K562 (cell line): ENCODE results near the gene ACTR3C. TPM values are rescaled to one million over a fixed set of nuclear protein-coding genes. Genes with fewer than 3 reads are reported as not detected.
A peak's percentile ranks its signal among the peaks of the same experiment; 100 is the strongest.

Source experiments
- ATAC-seq: fragments of 200-7000 bp; cut with Tn5 transposase; 3 replicates; pipeline ENCODE4 v1.9.1; 2020; ENCODE audit warnings: moderate library complexity
- BruUV-seq: library from RNA; stranded (reverse); fragments of 400-500 nt; replicated peaks from 2 replicates; lab custom pipeline; 2021; lab: Mats Ljungman, UMichigan
- CTCF ChIA-PET: fragments of 300-600 bp; formaldehyde crosslinking; extraction: SDS; loops from one replicate; lab custom pipeline; 2021; ENCODE audit warnings: low intra/inter-chr PET ratio; lab: Yijun Ruan, JAX
- POLR2A ChIA-PET: fragments of 300-600, 350-650 bp; sonication (Branson Sonifier 250); formaldehyde crosslinking; extraction: SDS; loops from one replicate; lab custom pipeline; 2021; ENCODE audit warnings: antibody characterized with exemption, inconsistent platforms; lab: Yijun Ruan, JAX
- DNase-seq, 4 experiments: peaks; one replicate each; pipeline versions ENCODE4 v3.0.0 to v3.0.0-alpha.2; 2011 to 2018; ENCODE audit warnings: low spot score in 3 of 4, mixed read lengths in 3 of 4; ENCODE audit errors: extremely low read depth in 1 of 4
- FAIRE-seq: peaks from 2 replicates; lab custom pipeline; 2011; peaks lifted over from hg19 to GRCh38; lab: Jason Lieb, UNC
- H2AFZ ChIP-seq: 2 replicates; pipeline ENCODE4 v1.6.0; 2011; ENCODE audit warnings: low read depth, low read length, control low read depth, inconsistent platforms
- H3K27ac ChIP-seq: fragments of 200-600 bp; 3 replicates; pipeline ENCODE4 v1.8.0; 2011; ENCODE audit warnings: low read depth, mild to moderate bottlenecking, control low read depth, inconsistent platforms, low read length, moderate library complexity, mixed read lengths; ENCODE audit errors: extremely low read depth
- H3K27me3 ChIP-seq, 2 experiments: fragments of 300-600 bp in 1 of 2; 2 replicates in 1 of 2; 3 replicates in 1 of 2; pipeline versions ENCODE4 v1.6.0 to v1.8.0; 2011; ENCODE audit warnings: inconsistent platforms in 2 of 2, low read length in 2 of 2, mild to moderate bottlenecking in 1 of 2, mixed read lengths in 1 of 2, moderate library complexity in 1 of 2; ENCODE audit not compliant: control insufficient read depth in 2 of 2, insufficient read depth in 2 of 2
- H3K36me3 ChIP-seq: fragments of 300-600 bp; 3 replicates; pipeline ENCODE4 v1.8.0; 2011; ENCODE audit warnings: mild to moderate bottlenecking, low read length, inconsistent platforms; ENCODE audit not compliant: control insufficient read depth, insufficient read depth
- H3K4me1 ChIP-seq, 2 experiments: fragments of 200-600 bp in 1 of 2; replicated peaks in 1 of 2; 2 replicates in 1 of 2; 3 replicates in 1 of 2; pipeline versions ENCODE4 v1.5.1 to v1.8.0; 2011; ENCODE audit warnings: inconsistent platforms in 2 of 2, low read length in 2 of 2, mild to moderate bottlenecking in 1 of 2, mixed read lengths in 1 of 2, moderate library complexity in 1 of 2; ENCODE audit not compliant: control insufficient read depth in 2 of 2, insufficient read depth in 2 of 2
- H3K4me2 ChIP-seq: 2 replicates; pipeline ENCODE4 v1.6.1; 2011; ENCODE audit warnings: low read length, control low read depth, inconsistent platforms, mixed read lengths; ENCODE audit not compliant: insufficient read depth
- H3K4me3 ChIP-seq: fragments of 200-600 bp; sonication (generic), shearing (Covaris generic); 2 replicates; pipeline ENCODE4 v1.5.1; 2016; ENCODE audit warnings: control low read depth, inconsistent platforms
- H3K79me2 ChIP-seq: fragments of 200-600 bp; 3 replicates; pipeline ENCODE4 v1.8.0; 2011; ENCODE audit warnings: low read length, inconsistent platforms; ENCODE audit not compliant: control insufficient read depth, insufficient read depth
- H3K9ac ChIP-seq, 2 experiments: 2 replicates each; pipeline versions ENCODE4 v1.6.0 to v1.6.1; 2011; ENCODE audit warnings: low read depth in 2 of 2, low read length in 2 of 2, control low read depth in 1 of 2, inconsistent platforms in 1 of 2, mild to moderate bottlenecking in 1 of 2, mixed read lengths in 1 of 2; ENCODE audit not compliant: insufficient read depth in 1 of 2
- H3K9me1 ChIP-seq: one replicate; pipeline ENCODE4 v1.6.0; 2011; ENCODE audit warnings: inconsistent platforms, mild to moderate bottlenecking, low read length, moderate library complexity; ENCODE audit not compliant: control insufficient read depth, insufficient read depth
- H3K9me3 ChIP-seq: replicated peaks from 2 replicates; pipeline ENCODE4 v1.5.1; 2011; ENCODE audit warnings: low read depth, low read length, inconsistent platforms; ENCODE audit not compliant: control insufficient read depth, insufficient read depth
- H4K20me1 ChIP-seq: replicated peaks from 2 replicates; pipeline ENCODE4 v1.6.1; 2011; ENCODE audit warnings: low read length, inconsistent platforms, mixed read lengths; ENCODE audit not compliant: control insufficient read depth, insufficient read depth
- AFF1 ChIP-seq, 2 experiments: fragments of 450-650 bp; IDR thresholded peaks; 2 replicates each; pipeline ENCODE4 v1.6.1; 2018; ENCODE audit warnings: mild to moderate bottlenecking in 2 of 2, low read depth in 1 of 2; ENCODE audit not compliant: partially characterized antibody in 2 of 2
- ARID3B ChIP-seq: fragments of 250-450 bp; sonication (Bioruptor Pico); IDR thresholded peaks from 2 replicates; pipeline ENCODE4 v1.4.0; 2020; ENCODE audit warnings: borderline replicate concordance
- CHD4 ChIP-seq: fragments of 200-600 bp; sonication (generic); IDR thresholded peaks from 3 replicates; pipeline ENCODE4 v1.6.1; 2012; ENCODE audit warnings: low read depth, mild to moderate bottlenecking, mixed read lengths, low read length, inconsistent platforms; ENCODE audit not compliant: insufficient read depth, insufficient replicate concordance, poor library complexity, severe bottlenecking
- CXXC5 ChIP-seq: fragments of 250-450 bp; sonication (Bioruptor Pico); IDR thresholded peaks from 2 replicates; pipeline ENCODE4 v1.8.0; 2022; ENCODE audit warnings: inconsistent platforms, mild to moderate bottlenecking, moderate library complexity
- HMBOX1 ChIP-seq: sonication (generic); IDR thresholded peaks from 2 replicates; pipeline ENCODE4 v1.6.1; 2016
- HNRNPL ChIP-seq: fragments of 200-400 bp; formaldehyde crosslinking; IDR thresholded peaks from 2 replicates; pipeline ENCODE4 v1.6.1; 2017; ENCODE audit warnings: low read depth, mild to moderate bottlenecking, low read length
- MECOM ChIP-seq: fragments of 250-450 bp; sonication (Bioruptor Pico); IDR thresholded peaks from 2 replicates; pipeline ENCODE4 v1.8.0; 2022; ENCODE audit warnings: inconsistent platforms
- SPI1 ChIP-seq: IDR thresholded peaks from 2 replicates; pipeline ENCODE4 v1.6.1; 2011; ENCODE audit warnings: low read depth, low read length, control low read depth, borderline replicate concordance
- XRCC5 ChIP-seq: fragments of 200-400 bp; formaldehyde crosslinking; IDR thresholded peaks from 2 replicates; pipeline ENCODE4 v1.6.1; 2017; ENCODE audit warnings: low read depth, mild to moderate bottlenecking, low read length
- ZBED1 ChIP-seq: IDR thresholded peaks from 2 replicates; pipeline ENCODE4 v1.6.1; 2014
- ZC3H4 ChIP-seq: sonication (generic); formaldehyde crosslinking; IDR thresholded peaks from 2 replicates; pipeline ENCODE4 v1.9.0; 2021; ENCODE audit warnings: missing genetic modification reagents, borderline replicate concordance
- ZFP91 ChIP-seq: sonication (generic); formaldehyde crosslinking; IDR thresholded peaks from 2 replicates; pipeline ENCODE4 v1.8.0; 2022; ENCODE audit warnings: mild to moderate bottlenecking, missing genetic modification reagents
- ZNF197 ChIP-seq: fragments of 200-800 bp; sonication (Bioruptor generic); IDR thresholded peaks from 2 replicates; pipeline ENCODE4 v1.6.1; 2016; ENCODE audit warnings: low read depth, missing genetic modification characterization, missing compliant biosample characterization
- ZNF583 ChIP-seq: fragments of 250-450 bp; sonication (Bioruptor Pico); IDR thresholded peaks from 2 replicates; pipeline ENCODE4 v1.4.0; 2020
- WGBS: fragments of 100-300 bp; shearing (Covaris generic); methylation state at CpG from one replicate; pipeline ENCODE4 v1.1.6; 2016; ENCODE audit warnings: low coverage, mixed read lengths; ENCODE audit not compliant: insufficient coverage; ENCODE audit errors: missing lambda C conversion rate; 5-methylcytosine and 5-hydroxymethylcytosine counted together
- in situ Hi-C: fragments of 300-500 bp; cut with MboI; formaldehyde crosslinking; loops from 4 replicates; pipeline ENCODE4 v1.15.0; 2018; ENCODE audit warnings: inconsistent platforms, mixed read lengths
- intact Hi-C: fragments of 100-400 bp; cut with micrococcal nuclease; formaldehyde crosslinking; loops from 2 replicates; pipeline ENCODE4 v1.14.2; 2022
- polyA plus RNA-seq, 8 experiments: library from polyadenylated mRNA; depleted of rRNA in 4 of 8; stranded (reverse) in 5 of 8; unstranded in 3 of 8; fragments of >200 nt; fragmentation: Nextera tagmentation in 2 of 8; fragmentation: Illumina TruSeq in 1 of 8; extraction: Ambion mirVana in 2 of 8; extraction: Trizol in 1 of 8; gene quantifications; 2 replicates each; pipeline versions ENCODE4 v1.2.1 to v1.2.3, GENCODE V29; 2011 to 2014; ENCODE audit warnings: inconsistent platforms in 1 of 8, missing spikeins in 1 of 8
- total RNA-seq, 7 experiments: library from RNA; depleted of rRNA in 6 of 7; stranded (reverse); fragments of >200 nt in 6 of 7; fragmentation: Illumina TruSeq in 2 of 7; extraction: Trizol in 2 of 7; gene quantifications; 2 replicates each; pipeline versions ENCODE4 v1.2.1 to v1.2.3, GENCODE V29; 2011 to 2021; ENCODE audit warnings: low replicate concordance in 1 of 7

Gene ACTR3C
- total and polyA plus RNA-seq, 9 of the 15 experiments (the other 6 are each of a cell fraction or from before 2014, with no cell fraction given), result 9.0 to 35.4 (median 13.3) TPM

GRCh38 chr7:150311711-150312110 is 11.6 kb downstream of the ACTR3C start:
- Histone ChIP-seq H3K4me1 (peaks cover 28 to 58% of the 10 kb centered on the region in 2 experiments), H3K9me3 (no peaks in the 10 kb centered on the region), H3K27me3 (no peaks in the 10 kb centered on the region), H3K9me1 (peaks cover 4% of the 10 kb centered on the region), H3K27ac (peak overlapping the region; percentile 88; the same call in 1 of the 3 replicates), H3K79me2 (peaks cover 34% of the 10 kb centered on the region), H3K4me3 (no peak overlapping the region), H4K20me1 (no peaks in the 10 kb centered on the region), H3K4me2 (no peak overlapping the region), H3K36me3 (no peaks in the 10 kb centered on the region; the same call in 2 of the 3 replicates), H3K9ac (no peak overlapping the region), H2AFZ (no peak overlapping the region)
- in situ Hi-C loops, result no loop called here
- ChIA-PET CTCF (no interaction called here), POLR2A (interaction anchor here (3.6 kb wide), 1 partner anchor 12 kb away, joined by 35 read pairs; the partner anchor contains the start of genes ACTR3C and LRRC61)
- ATAC-seq (no peak), FAIRE-seq (no peak), DNase-seq (peak in 1 of 4 experiments; percentile 7)
- intact Hi-C loops, result loop anchor here (1.0 to 10.0 kb wide), 3 partner anchors 11 to 773 kb away; partner anchors contain the start of genes AGAP3, FASTK, NOS3 and TMUB1
- BruUV-seq, result no TSS peak
- WGBS, result 73% methylated on average over 5 of the region's 5 CpGs
- TF ChIP-seq ZFP91 (CRISPR knock-in tag) (no peak), SPI1 (peak; percentile 82; the same call in 1 of the 2 replicates), AFF1 (IDR thresholded peaks at IDR 0.05; ENCODE audit: low read depth in 1 of 2, partially characterized antibody in 2 of 2) (no peak), ZC3H4 (CRISPR knock-in tag) (no peak), CHD4 (no peak), XRCC5 (no peak), ZNF197 (CRISPR knock-in tag) (no peak), ZBED1 (no peak), ARID3B (CRISPR knock-in tag) (no peak), HNRNPL (no peak), CXXC5 (CRISPR knock-in tag) (0 out of 2 replicates have a peak, but pooled peaks have one; percentile 4), ZNF583 (CRISPR knock-in tag) (0 out of 2 replicates have a peak, but pooled peaks have one; percentile 37), MECOM (CRISPR knock-in tag) (no peak), HMBOX1 (no peak)
